GM21381 (cell line): ENCODE measurements around the gene PDE2A.

ENCODE experiments used
- ATAC-seq: cut with Tn5 transposase; IDR thresholded peaks from one replicate; pipeline ENCODE4 v1.9.1; 2021; ENCODE audit warnings: mild to moderate bottlenecking, moderate library complexity; ENCODE audit not compliant: unreplicated experiment

PDE2A gene

GRCh38 chr11:72673943-72674828, at the start of gene PDE2A:
TSS of gene PDE2A (minus strand) at chr11:72674422. CDS start at chr11:72674207, 215 bp downstream.
- ATAC-seq = no peak

GRCh38 chr11:72723508-72723907, 49.3 kb upstream of the PDE2A start:
- ATAC-seq = no peak

GRCh38 chr11:72722050-72722748, 48.0 kb upstream of the PDE2A start:
- peak; percentile 68 for ATAC-seq

- ATAC-seq = no peak
Measured at GRCh38 chr11:72721689-72722049, 47.4 kb upstream of the PDE2A start.

- no peak for ATAC-seq
Measured at GRCh38 chr11:72721276-72721675, 47.1 kb upstream of the PDE2A start.

GRCh38 chr11:72720784-72721183, 46.6 kb upstream of the PDE2A start:
- no peak for ATAC-seq

- ATAC-seq = no peak
Measured at GRCh38 chr11:72720047-72720446, 45.8 kb upstream of the PDE2A start.

- ATAC-seq = no peak
Measured at GRCh38 chr11:72719551-72719950, 45.3 kb upstream of the PDE2A start.

GRCh38 chr11:72719144-72719543, 44.9 kb upstream of the PDE2A start:
- no peak for ATAC-seq

GRCh38 chr11:72718101-72718501, 43.9 kb upstream of the PDE2A start:
- ATAC-seq = no peak

GRCh38 chr11:72716788-72717435, 42.7 kb upstream of the PDE2A start:
- ATAC-seq = no peak

GRCh38 chr11:72716290-72716689, 42.1 kb upstream of the PDE2A start:
- ATAC-seq = no peak

- no peak for ATAC-seq
Measured at GRCh38 chr11:72712841-72713240, 38.6 kb upstream of the PDE2A start.

- ATAC-seq = no peak
Measured at GRCh38 chr11:72712168-72712751, 38.0 kb upstream of the PDE2A start.

- no peak for ATAC-seq
Measured at GRCh38 chr11:72711141-72711540, 36.9 kb upstream of the PDE2A start.

GRCh38 chr11:72710278-72710677, 36.1 kb upstream of the PDE2A start:
- ATAC-seq = no peak

GRCh38 chr11:72709478-72710238, 35.4 kb upstream of the PDE2A start:
- ATAC-seq = no peak

GRCh38 chr11:72707032-72707431, 32.8 kb upstream of the PDE2A start:
- no peak for ATAC-seq

GRCh38 chr11:72706579-72706978, 32.4 kb upstream of the PDE2A start:
- ATAC-seq = no peak
